HG03521 (cell line): Measurements from ENCODE around the gene SATB2.

ENCODE experiments used
- ATAC-seq: cut with Tn5 transposase; IDR thresholded peaks from one replicate; pipeline ENCODE4 v1.9.1; 2021; ENCODE audit warnings: mild to moderate bottlenecking, moderate library complexity; ENCODE audit not compliant: unreplicated experiment

SATB2 gene

GRCh38 chr2:199466692-199467065 is 8.9 kb upstream of the SATB2 start:
- ATAC-seq: no peak

- ATAC-seq: no peak
Observed at GRCh38 chr2:199465988-199466691, 8.4 kb upstream of the SATB2 start.

- ATAC-seq: no peak
Observed at GRCh38 chr2:199465390-199465789, 7.7 kb upstream of the SATB2 start.

GRCh38 chr2:199464606-199465352 is 7.0 kb upstream of the SATB2 start:
- ATAC-seq: no peak

- ATAC-seq: no peak
Observed at GRCh38 chr2:199463708-199464605, 6.2 kb upstream of the SATB2 start.

- ATAC-seq: peak; percentile 52
Observed at GRCh38 chr2:199462956-199463692, 5.4 kb upstream of the SATB2 start.

GRCh38 chr2:199462347-199462955 is 4.7 kb upstream of the SATB2 start:
- ATAC-seq: no peak

GRCh38 chr2:199461711-199462346 is 4.1 kb upstream of the SATB2 start:
- no peak for ATAC-seq

GRCh38 chr2:199460846-199461710 is 3.3 kb upstream of the SATB2 start:
- ATAC-seq: no peak

- no peak for ATAC-seq
Observed at GRCh38 chr2:199460101-199460671, 2.4 kb upstream of the SATB2 start.

- no peak for ATAC-seq
Observed at GRCh38 chr2:199459286-199460100, 1.8 kb upstream of the SATB2 start.

- ATAC-seq: no peak
Observed at GRCh38 chr2:199458806-199459285, 1.1 kb upstream of the SATB2 start.

- no peak for ATAC-seq
Observed at GRCh38 chr2:199458009-199458805, 468 bp upstream of the SATB2 start.

- ATAC-seq: no peak
Observed at GRCh38 chr2:199456383-199457146, 1.2 kb downstream of the SATB2 start.

GRCh38 chr2:199455545-199456382 is 2.0 kb downstream of the SATB2 start:
- no peak for ATAC-seq
